GM21619 (cell line): ENCODE results near the gene NHEJ1.
"Not testable (repeated sequence)": the region's sequence is repeated elsewhere in the genome, so short reads cannot be mapped to it uniquely, and the experiment has no call there.

ENCODE experiments used
- ATAC-seq: cut with Tn5 transposase; IDR thresholded peaks from one replicate; pipeline ENCODE4 v1.9.1; 2021; ENCODE audit not compliant: unreplicated experiment

NHEJ1 gene

GRCh38 chr2:219160186-219161017 lies at the start of gene NHEJ1:
TSS of gene NHEJ1 (minus strand) at chr2:219160815. CDS start at chr2:219158362, 2,453 bp downstream.
- peak; percentile 87 for ATAC-seq

- ATAC-seq = no peak
Measured at GRCh38 chr2:219209236-219210195, 48.9 kb upstream of the NHEJ1 start.

DNA sequence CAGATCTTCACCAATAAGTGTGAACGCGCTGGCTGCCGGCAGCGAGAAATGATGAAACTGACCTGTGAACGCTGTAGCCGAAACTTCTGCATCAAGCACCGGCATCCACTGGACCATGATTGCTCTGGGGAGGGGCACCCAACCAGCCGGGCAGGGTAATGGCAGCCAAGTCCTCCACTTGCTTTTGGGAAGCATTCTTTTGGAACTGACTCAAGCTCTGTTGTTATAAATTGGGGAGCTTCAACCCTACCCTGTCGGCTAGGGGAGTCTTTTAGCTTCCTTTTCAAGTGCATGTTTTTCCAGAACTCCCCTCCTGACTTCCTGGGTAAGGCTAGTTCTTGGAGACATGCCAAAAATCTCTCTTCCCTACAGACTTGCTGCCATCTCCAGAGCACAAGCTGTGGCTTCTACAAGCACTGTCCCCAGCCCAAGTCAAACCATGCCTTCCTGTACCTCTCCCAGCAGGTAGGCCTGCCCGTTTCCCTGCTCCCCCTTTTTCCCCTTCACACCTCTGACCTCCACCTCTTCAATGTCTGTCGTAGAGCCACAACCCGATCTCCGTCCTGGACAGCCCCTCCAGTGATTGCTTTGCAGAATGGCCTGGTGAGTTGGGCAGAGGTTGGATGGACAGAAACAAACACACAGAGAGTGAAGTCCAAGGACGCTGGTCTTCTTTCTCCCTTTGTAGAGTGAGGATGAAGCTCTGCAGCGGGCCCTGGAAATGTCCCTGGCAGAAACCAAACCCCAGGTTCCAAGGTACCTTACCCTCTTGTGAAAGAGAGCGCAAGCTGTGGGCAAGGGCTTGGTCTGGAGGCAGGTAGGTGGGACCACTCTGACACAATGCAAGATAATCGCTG lies 47.5 kb upstream of the NHEJ1 start:
- no peak for ATAC-seq

- no peak for ATAC-seq
Measured at GRCh38 chr2:219207134-219207883, 46.7 kb upstream of the NHEJ1 start.

DNA sequence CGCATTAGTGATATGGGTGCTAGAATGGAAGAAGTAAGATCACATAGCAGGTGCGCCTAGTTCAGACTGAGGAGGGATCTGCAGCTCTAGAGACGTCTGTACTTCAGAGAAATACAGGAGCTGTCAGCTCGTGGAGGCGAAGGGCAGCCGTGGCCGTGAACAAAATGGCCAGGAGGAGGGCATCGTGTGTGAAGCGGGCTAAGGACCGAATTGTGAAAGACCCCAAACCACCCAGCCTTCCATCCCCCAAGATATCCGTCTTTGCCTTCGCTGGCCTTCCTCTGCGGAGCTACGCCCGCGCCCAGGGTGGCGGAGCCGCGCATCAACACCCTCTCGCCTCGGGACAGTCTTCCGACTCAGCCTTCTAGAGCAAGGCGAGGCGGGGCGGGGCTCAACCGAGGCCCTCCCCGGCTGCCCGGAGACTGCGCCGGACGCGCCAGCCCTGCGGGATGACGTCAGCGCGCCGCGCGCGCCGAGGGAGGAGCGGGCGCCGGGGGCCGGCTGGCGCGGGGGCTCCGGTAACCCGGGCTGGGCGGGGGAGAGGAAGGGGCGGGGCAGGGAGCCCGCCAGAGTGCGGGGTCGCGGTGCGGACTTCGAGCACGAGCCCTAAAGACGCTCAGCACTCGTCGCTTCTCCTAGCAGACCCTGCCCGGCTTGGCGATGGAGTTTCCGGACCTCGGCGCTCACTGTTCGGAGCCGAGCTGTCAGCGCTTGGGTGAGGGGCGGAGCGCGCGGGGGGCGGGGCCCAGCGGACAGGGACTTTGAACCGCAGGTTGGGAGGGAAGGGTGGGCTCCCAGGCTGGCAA lies 45.9 kb upstream of the NHEJ1 start, which contains the start of gene ZFAND2B:
TSS of gene ZFAND2B (plus strand) at position 455 of the 806 bp plus-strand sequence. CDS start at position 661, 206 bp downstream.
- ATAC-seq = peak; percentile 98

DNA sequence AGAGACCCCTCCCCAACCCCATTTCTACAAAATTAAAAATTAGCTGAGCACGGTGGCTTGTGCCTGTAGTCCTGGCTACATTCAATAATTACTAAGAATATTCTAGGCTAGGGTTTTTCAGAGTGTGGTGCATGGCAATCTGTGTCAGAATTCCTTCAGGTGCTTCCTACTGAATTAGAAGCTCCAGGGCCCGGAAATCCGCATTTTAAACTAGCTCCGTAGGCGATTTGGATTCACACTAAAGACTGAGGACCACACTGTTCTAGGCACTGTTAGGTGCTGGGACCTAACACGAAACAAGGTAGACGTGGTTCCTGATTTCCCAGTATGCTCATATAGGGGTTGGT lies 45.3 kb upstream of the NHEJ1 start:
- no peak for ATAC-seq

DNA sequence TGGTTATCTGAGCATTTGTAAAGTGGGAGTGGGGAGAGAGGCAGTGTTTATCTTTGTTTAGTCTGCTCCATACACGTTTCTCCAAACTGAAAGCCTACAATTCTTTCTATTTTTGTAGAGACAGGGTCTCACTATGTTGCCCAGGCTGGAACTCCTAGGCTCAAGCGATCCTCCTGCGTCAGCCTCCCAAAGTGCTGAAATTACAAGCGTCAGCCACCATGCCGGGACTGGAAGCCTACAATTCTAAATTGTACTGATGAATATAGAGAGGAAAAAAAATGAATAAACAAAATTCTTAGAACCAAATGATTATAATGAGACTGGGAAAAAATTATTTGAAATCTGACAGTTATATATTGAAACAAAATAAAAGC lies 44.5 kb upstream of the NHEJ1 start:
- no peak for ATAC-seq

- no peak for ATAC-seq
Measured at GRCh38 chr2:219204425-219205164, 44.0 kb upstream of the NHEJ1 start.

DNA sequence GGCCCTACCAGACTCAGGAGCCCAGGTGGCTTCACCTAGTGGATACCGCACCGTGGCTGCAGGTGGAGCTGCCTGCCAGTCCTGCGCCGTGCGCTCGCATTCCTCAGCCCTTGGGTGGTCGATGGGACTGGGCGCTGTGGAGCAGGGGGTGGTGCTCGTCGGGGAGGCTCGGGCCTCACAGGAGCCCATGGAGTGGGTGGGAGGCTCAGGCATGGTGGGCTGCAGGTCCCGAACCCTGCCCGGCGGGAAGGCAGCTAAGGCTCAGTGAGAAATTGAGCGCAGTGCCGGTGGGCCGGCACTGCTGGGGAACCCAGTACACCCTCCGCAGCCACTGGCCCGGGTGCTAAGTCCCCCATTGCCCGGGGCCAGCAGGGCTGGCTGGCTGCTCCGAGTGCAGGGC lies 40.7 kb upstream of the NHEJ1 start:
- ATAC-seq = not testable (repeated sequence)

DNA sequence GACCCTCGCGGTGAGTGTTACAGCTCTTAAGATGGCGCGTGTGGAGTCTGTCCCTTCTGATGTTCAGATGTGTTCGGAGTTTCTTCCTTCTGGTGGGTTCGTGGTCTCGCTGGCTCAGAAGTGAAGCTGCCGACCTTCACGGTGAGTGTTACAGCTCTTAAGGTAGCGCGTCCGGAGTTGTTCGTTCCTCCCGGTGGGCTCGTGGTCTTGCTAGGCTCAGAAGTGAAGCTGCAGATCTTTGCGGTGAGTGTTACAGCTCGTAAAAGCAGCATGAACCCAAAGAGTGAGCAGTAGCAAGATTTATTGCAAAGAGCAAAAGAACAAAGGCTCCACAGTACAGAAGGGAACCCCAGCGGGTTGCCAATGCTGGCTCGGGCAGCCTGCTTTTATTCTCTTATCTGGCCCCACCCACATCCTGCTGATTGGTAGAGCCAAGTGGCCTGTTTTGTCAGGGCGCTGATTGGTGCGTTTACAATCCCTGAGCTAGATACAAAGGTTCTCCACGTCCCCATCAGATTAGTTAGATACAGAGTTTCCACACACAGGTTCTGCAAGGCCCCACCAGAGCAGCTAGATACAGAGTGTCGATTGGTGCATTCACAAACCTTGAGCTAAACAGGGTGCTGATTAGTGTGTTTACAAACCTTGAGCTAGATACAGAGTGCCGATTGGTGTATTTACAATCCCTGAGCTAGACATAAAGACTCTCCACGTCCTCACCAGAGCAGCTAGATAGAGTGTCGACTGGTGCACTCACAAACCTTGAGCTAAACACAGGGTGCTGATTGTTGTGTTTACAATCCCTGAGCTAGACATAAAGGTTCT lies 40.1 kb upstream of the NHEJ1 start:
- not testable (repeated sequence) for ATAC-seq

DNA sequence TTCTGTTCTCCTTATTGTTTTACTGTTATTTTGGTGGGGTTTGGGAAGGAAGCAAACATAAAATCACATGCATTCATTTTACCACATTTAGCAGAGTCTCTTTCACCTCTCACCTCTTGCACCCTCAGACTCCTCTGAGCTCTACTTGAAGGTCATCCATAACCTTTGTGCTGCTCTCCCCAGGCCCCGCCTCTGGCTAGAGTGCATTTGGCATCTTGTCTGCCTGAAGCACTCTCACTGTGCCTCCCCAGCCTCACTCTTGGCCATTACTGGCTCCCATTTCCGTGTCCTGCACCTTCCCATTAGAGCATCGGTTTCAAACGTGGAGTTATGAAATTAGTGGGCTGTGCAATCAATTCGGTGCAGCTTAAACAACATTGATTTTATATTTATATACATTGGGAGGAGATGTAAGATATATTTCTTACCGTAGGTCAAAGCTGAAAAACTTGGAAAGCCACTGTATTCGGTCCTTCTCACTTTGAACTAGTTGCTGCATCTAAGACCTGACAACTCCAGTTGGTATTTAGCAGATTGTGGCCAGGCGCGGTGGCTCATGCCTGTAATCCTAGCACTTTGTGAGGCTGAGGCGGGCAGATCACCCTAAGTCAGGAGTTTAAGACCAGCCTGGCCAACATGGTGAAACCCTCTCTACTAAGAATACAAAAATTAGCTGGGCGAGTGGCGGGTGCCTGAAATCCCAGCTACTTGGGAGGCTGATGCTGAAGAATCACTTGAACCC lies 39.0 kb upstream of the NHEJ1 start:
- no peak for ATAC-seq

- no peak for ATAC-seq
Measured at GRCh38 chr2:219198974-219199373, 38.4 kb upstream of the NHEJ1 start.

- no peak for ATAC-seq
Measured at GRCh38 chr2:219197388-219197787, 36.8 kb upstream of the NHEJ1 start.

DNA sequence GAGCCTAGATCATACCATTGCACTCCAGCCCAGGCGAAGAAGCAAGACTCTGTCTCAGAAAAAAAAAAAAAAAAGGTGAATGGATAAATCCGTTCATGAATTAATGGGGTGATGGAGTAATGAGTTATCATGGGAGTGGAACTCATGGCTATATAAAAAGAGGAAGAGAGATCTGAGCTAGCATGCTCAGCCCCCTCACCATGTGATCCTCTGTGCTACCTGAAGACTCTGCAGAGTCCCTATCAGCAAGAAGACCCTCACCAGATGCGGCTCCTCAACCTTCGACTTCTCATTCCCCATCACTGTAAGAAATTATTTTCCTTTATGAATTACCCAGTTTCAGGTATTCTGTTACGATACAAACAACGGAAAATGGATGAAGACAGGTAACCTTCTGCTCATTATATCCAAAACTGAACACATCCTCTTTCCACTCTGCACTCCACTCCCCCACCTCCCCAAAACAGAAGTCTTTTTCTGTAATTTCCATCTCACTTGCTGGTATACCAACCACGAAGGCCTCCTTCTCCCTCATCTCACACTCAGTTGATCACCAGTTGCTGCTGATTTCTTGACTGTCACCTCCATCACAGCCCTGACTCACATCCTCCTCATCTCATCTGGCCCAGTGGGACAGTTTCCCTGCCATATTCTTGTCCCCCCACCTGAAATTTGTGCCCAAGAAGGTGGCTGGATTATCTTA lies 26.3 kb upstream of the NHEJ1 start:
- no peak for ATAC-seq

DNA sequence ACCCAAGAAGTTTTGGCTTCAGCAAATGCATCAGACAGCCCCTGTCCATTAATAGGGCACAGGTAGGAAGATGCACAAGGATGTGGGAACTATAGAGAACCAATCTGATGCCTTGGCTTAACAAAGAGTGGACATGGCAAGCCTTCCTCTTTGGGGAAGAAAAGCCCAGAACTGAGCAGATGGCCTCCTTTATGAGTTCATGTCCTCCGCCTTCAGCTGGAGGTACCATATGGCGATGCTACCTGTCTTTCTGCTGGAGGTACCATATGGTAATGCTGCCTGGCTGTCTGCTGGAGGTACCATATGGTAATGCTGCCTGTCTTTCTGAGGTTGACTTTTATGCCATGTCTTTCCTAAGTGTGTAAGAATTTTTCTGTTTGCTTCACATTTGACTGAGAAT lies 23.5 kb upstream of the NHEJ1 start:
- ATAC-seq = no peak

GRCh38 chr2:219183151-219183772 lies 22.6 kb upstream of the NHEJ1 start:
- no peak for ATAC-seq
